ENCODE data around the gene SPATA24. TPM values are rescaled to one million over a fixed set of nuclear protein-coding genes. Genes with fewer than 3 reads are reported as not detected.
A peak's percentile ranks its signal among the peaks of the same experiment; 100 is the strongest.

The SPATA24 gene
- total RNA-seq, 2 donors from 2014 or later: 1.9 to 2.6 TPM

DNA sequence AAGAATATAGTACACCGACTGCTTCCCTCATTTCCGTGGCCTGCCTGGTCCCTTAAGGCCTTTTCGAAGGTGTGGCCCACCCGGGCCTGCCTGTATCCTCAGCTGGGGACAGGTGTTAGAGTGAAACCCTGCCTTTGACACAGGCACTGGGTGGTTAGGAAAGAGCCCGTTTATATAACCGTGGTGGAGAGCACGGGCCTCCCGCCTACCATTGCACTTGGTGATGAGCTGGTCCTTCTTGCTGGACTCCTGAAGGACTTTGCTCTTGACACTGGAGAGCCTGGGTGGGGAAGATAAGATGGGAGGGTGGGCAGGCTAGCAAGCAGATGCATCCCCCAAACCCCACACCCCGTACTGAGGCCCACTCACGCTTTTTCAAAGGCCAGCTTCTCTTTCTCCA is 2.3 kb downstream of the SPATA24 start:
- intact Hi-C loops (cut with DNase I): loop anchor here in 1 of 2 donors (10.0 kb wide), 1 partner anchor 1157 kb away; no protein-coding TSS in a partner anchor
- peak; percentile 32 for DNase-seq (ENCODE audit: low spot score)

DNA sequence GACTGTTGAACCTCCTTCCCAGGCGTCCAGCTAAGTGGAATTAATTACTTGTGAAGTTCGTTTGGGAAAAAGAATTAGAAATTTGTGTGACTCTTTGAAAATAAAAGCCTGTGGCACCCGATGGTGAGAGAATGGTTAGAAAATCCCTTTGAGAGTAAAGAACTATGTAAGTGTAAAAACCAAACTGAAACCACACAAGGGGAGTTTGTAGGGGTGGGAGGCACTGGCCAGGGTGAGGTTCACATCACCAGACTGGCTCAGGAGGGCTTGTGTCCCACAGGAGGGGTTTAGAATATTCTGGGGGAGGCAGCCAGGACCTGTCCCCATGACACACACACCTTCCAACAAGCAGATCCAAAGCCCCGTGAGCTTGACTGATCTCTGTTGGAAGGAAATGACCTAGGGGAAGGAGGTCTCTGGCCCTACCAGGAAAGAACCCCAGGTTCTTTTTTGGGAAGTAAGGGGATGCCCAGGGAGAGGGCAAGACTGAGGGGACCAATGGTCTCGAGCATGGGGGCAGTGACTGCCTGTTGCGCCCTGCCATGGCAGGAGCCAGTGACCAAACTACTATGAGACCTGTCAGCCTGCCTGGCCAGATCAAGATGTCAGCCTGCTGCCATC is 4.3 kb downstream of the SPATA24 start:
- intact Hi-C loops (cut with DNase I): loop anchor here in 1 of 2 donors (10.0 kb wide), 1 partner anchor 1155 kb away; no protein-coding TSS in a partner anchor
- DNase-seq (ENCODE audit: low spot score): no peak

DNA sequence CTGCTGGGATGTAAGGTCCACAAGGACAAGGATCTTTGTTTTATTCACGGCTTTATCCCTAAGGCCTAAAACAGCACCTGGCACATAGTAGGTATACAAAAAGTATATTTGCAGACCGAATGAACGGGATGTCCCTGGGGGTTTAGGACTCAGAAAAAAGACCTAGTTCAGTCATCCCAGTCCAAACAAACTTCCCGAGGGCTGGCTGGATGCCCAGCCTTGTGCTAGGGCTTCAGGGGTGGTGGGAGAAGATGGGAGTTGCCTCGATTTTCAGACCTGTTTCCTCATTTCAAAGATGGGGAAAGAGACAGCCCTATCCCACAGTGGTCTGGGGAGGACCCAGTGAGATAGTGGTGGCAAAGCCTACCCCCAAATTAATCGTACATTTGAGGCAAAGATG is 6.0 kb downstream of the SPATA24 start:
- intact Hi-C loops (cut with DNase I): no loop called here
- DNase-seq (ENCODE audit: low spot score): no peak

DNA sequence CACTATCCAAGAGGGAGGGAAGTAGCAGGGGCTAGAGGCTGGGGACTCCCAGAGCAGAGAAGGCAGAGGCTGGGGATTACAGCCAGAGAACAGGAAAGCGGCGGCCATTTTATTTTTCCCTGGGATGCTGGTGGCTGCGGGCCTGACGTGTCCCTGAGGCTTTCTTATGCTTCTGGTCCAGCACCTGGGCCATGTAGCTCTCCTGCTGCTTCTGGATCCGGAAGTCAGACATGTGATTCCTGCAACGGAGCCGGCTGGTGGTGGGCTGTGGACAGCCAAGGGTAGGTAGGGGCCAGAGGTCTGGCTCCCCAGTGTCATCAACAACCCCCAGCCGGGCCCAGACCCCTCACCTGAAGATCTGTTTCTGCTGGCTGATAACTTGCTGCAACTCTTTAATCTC is 7.2 kb downstream of the SPATA24 start:
- no peak for DNase-seq (ENCODE audit: low spot score)
- intact Hi-C loops (cut with DNase I): no loop called here

DNA sequence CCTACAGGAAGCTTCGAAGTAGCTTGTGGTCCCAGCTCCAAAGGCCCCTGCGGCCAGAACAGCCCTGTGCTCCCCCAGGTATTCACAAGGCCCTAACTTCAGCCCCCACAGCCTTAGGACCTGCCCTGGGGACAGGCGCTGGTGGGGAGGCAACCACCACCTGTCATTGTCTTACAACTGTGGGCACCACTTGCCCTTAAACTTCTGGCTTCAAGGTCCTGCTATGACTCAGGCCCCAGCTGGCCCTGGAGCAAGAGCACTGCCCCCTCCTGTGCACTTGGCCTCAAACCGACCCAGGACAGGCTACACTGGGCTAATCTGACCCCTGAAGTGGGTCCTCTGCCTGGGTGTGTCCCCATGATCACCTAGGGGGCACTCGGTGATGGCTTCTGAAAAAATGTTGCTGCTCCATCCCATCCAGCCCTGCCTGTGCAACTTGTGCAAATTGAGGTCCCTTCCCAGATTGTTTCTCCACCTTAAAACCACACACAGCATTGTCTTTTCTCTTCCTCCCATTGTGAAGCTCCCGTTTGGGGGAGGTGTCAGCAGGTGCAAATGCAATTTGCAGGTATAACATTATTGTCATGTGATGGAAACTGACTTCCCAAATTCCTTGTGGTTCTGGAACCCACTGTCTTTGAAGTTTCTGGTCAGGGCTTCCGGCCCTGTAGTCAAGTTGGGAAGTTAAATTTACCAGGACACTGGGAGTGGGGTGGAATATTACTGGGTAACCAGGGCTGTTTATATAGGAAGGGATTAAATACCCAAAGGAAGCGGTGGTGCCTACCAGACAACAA is 7.8 kb downstream of the SPATA24 start:
- DNase-seq (ENCODE audit: low spot score): no peak
- intact Hi-C loops (cut with DNase I): no loop called here

DNA sequence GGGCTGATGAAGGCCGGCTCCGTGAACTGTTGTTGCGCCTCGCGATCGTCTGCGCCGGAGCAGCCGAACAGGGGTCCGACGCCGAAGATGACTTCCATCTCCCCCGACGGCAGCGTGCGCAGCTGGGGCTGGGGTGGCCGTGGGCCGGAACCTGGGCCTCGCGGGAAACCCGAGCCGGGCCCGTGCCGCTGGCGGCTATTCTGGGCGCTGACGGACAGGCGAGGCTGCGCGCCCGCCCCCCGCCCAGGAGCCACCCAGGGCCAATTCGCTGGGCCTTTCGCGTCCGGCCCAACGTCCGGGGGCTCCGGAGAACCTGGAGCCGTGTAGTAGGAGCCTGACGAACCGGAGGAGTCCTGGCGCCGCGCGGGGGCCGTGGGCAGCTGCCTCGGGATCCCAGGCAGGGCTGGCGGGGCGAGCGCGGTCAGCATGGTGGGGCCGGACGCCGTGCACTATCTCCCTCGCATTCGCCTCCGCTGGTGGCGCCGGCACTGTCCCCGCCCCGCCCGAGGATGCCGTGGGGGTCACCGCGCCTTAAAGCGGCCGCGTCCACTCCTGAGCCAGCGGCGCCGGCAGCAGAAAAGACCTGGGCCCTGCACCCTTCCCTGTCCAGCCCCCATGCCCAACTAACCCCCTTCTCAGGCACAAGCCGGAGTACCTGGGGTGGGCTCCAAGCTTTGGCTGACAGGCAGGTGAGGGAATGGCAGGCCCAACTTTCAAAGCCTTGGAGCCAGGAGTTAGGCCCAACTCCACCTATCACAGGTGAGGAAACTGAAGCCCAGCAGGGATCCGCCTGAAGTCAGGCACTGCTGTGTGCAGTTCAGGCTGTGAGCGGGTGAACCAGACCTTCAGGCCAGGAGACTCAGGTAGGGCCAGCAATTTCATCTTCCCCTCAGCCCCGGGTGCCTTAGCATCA is 9.0 kb downstream of the SPATA24 start, which contains the start of gene PROB1:
Gene PROB1, minus strand, starts transcription at position 451 of the 913 bp plus-strand sequence. Its CDS starts 23 bp downstream, at position 428.
- DNase-seq (ENCODE audit: low spot score): no peak
- intact Hi-C loops (cut with DNase I): no loop called here

DNA sequence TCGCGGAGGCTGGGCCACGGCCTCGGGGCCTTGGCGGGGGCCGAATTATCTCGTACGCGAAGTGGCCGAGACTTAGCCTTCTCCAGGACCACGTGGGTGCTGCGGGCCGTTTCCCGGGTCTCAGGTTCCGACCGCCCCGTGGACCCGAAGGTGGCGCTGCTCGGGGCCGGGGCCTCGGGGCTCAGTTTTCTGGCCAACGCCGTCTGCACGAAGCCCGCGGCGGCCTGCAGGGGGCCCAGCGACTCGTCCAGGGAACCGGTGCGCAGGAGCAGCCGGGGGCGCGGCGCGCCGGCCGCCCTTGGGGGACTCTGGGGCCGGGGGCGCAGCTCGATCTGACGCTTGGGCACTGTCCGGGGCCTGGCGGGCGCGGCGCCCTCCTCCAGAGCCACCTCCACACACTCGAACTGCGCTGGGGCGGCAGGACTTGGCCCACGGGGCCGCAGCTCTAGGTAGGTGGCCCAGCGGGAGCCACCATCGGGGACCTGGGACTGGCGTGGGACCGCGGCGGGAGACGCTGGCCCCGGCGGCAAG is 9.7 kb downstream of the SPATA24 start:
- intact Hi-C loops (cut with DNase I): no loop called here
- DNase-seq (ENCODE audit: low spot score): no peak

DNA sequence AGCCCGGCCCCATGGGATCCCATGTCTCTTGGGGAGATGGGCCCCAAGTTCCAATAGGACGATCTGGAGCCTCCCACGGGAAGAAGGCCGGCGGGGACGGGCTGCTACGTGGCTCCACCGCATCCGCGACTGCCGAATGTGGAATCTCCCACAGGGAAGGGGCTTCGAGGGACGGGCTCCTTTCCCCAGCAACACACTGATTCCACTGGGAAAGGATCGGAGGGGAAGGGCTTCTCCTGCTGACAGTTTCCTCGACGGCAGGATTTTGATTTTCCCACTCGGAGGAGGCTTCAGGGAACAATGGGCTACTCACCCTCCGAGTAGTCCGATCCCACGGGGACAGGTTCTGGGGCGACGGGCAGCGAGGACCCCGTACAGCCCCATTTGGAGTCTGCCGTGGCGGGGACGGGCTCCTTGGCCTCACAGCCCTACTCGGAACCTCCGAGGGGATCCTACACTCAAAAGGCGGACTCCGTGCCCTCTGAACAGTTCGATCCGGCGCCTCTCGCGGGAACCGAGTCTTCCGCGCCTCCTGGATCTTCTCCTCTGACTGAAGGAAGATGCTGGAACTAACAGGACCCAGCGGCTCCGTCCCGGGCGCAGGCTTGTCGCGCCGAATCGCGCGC is 10.3 kb downstream of the SPATA24 start:
- DNase-seq (ENCODE audit: low spot score): no peak
- intact Hi-C loops (cut with DNase I): no loop called here

DNA sequence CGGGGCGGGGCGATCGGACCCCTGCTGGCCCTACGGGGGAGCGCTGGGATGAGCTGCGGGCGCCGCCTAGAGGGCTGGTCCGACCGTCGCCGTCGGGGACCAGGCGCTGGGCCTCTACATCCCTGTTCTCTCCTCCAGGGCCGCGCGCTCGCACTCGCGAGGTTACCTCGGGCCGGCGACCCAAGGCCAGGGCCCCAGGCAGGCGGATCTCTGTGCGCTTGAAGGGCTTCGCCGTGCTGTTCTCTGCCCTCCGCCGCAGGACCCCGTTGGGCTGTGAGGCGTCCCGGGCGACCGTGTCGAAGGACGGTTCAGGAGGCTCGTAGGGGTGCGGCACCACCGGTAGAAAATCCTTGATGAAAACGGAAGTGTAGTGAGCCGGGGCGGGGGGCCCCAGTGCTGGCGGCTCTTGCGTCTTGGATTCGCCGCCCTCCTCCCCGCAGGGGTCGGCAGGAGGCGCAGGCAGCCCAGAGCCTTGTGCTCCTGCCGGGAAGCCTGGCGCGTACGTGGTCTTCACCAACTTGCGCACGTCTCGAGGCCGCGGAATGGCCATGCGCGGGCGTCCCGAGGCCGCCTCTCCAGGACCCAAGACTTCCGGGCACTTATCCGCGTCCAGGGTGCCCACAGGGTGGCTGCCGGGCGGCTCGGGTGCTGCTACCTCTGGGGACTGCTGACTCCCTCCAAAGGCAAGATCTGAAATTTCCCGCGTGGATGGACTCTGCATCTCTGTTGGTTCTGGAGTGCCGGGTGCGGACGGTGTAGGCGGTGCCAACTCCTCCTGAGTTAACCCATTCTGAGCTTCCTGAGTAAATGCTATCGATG is 11.0 kb downstream of the SPATA24 start:
- intact Hi-C loops (cut with DNase I): no loop called here
- peak; percentile 89 for DNase-seq (ENCODE audit: low spot score)

DNA sequence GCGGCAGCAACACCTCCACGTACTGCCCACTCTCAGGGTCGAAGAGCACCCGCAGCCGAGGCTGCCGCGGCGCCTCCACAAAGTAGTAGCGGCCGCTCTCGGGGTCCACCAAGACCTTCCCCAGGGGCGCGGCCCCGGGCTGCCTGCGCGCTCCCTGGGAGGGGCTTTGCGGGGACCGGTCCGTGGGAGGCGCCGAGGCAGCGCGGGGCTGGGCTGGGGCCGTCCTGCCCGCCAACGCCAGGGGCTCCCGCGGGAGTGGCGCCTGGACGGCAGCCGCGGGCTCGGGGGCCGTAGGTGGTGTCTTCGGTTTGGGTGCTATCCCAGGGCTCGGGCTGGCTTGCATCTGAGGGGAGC is 11.6 kb downstream of the SPATA24 start:
- peak; percentile 82 for DNase-seq (ENCODE audit: low spot score)
- intact Hi-C loops (cut with DNase I): no loop called here

DNA sequence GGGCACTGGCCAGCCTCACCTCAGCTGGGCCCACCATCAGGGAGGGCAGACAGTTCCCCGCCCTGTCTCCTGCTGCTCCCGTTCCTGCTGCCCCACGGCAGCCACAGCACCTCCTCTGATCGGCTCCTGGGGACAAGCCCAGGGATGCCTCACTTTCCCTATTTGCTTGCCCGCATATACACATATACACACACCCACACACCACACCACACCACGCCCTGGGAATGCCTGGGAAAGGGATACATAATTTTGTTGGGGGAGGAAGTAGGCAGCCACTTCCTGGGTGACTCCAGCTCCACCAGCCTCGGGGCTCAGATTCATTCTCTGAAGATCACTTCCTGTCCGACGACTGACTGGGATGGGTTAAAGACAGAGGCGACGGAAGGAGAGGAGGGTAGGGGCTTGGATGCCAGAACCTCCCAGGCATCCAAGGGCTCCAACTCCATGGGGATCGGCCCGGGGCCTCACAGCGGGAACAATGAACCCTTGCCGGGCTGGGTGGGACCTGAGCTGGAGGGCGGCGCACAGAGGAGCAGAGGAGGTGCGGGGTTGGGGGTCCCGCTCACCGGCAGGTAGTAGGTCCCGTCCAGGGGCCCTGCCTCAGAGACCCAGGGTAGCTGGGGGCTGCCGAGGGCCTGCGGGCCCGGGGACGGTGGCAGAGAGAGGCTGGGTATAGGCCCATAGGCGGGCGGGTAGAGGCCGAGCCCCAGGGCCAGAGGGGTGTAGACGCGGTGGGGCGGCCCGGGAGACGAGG is 12.1 kb downstream of the SPATA24 start:
- intact Hi-C loops (cut with DNase I): no loop called here
- DNase-seq (ENCODE audit: low spot score): peak; percentile 78

DNA sequence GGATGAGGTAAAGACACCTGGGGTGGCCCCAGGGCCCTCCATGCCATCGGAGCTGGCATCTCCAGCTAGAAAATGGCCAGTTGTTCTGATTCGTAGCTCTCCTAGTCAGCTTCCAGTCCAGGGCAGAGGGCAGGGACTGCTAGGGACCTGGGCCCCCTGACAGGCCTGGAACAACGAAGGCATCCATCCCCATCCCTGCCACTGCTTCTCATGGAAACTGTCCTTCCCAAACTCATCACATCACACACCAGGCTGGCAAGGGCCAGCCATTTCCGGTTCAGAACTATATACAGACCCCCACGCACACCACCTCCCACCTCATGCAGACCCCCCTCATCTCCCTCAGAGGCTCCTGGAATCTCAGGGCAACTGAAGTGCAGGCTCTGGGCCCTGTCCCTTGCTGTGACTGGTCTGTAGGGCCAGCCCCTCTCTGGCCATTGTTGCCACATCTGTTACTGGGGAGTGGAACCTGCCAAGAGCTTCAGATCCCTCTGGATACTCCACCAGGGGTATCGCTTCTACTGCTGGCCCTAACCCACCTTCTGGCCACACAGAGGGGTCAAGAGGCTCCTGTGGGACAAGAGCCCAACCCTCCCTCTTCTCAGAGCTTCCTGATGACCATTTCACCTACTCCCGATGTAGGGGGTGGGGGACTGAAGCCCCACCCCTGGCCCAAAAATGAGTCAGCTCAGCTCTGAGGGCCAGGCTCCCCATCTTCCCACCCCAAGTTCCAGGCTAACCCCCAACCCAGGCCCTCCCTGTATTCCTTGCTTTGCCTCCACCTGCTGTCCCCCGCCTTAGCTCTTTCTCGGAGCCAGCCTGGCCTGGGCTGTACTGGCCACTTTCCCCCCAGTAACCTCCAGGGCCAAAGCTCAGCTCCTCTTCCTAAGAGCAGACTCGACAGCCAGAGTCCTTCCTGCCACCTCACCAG is 13.0 kb downstream of the SPATA24 start:
- intact Hi-C loops (cut with DNase I): no loop called here
- peak; percentile 62 for DNase-seq (ENCODE audit: low spot score)

DNA sequence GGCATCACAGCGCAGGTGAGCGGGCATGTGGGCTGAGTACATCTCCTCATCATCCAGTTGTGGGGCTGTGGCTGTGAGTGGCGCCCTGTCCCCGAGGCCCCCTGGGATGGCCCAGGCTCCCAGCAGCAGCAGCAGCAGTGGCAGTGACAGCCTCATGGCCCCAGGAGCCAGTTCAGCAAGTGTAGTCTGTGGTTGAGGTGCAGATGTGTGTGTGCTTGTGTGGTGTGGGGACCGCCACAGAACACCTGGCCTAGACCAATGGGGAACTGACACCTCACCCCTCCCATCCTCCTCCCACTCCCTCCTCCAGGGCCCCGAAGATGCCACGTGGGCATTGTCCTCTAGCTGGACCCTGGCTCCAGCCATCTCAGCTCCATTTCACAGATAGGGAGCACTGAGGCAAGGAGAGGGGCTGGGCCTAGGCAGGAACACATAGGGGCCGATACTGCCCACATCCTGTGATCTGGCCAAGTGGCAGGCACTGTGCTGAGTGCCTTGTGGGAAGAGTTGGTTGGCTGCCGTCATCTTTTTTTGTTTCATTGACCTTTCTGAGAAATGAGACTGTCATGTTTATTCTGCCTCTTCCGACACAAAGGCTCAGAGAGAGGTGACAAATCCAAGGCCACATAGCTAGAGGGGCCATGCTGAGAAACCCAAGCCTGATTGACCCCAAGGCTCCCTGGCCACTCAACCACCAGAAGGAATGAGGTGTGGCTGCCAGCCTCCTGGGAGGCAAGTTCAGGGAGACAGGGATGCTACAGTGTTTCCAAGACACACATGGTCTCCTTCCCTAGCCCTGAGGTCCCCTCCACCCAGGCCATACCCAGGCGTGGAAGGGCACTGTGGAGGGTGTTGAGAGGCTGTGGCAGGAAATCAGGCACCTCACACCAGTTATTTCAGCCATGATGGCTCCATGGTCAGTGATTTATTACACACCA is 13.9 kb downstream of the SPATA24 start, which contains the start of gene MZB1:
Gene MZB1, minus strand, starts transcription at position 213 of the 938 bp plus-strand sequence. Its CDS starts 57 bp downstream, at position 156.
- intact Hi-C loops (cut with DNase I): no loop called here
- DNase-seq (ENCODE audit: low spot score): peak; percentile 75

DNA sequence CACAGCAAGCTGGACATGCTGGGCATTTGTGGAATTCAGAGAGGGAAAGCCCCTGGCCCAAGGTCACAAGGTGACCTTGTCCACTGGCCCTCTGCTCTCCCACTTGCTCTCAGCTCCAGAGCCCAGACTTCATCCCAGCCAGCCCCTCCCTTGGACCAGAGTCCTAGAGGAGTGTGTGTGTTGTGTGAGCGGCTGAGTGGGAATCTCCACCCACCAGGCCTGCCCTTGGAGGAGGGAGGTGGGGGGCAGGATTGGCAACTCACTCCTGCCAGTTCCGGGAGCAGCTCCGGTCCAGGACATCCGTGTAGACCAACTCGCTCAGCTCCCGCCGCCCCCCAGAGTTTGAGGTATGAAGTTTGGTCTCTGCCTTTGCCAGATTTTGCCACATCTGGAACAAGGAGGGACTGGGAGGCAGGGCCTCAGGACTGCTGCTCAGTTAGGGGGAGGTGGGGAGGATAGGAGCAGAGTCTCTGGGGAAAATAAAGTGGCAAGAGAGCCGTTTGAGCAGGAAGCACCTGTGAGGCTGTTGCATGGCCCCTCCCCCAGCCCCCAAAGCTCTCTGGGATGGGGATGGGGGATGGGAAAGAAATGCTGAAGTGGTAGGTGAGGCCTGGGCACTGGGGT is 15.6 kb downstream of the SPATA24 start:
- peak; percentile 77 for DNase-seq (ENCODE audit: low spot score)
- intact Hi-C loops (cut with DNase I): no loop called here
